ENCODE data around the gene TCF7. TPM values are rescaled to one million over a fixed set of nuclear protein-coding genes. Genes with fewer than 3 reads are reported as not detected.

Gene TCF7
- polyA plus RNA-seq, 1 of the 3 experiments (the other 2 are of a cell fraction), result 2.7 TPM

DNA sequence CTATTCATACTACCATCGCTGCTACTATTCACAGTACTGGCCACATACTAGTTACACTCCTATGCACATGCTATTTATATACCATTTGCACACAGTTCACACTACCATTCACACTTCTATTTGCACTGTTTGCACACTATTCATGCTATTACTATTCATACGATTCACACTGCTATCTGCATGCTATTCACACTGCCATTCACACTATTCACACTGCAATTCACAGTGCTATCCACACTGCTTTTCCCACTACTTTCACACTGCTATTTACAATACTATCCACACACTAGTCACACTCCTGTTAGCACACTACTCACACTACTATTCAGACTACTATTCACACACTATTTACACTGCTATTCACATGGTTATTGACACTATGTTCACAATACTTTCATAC is 39.4 kb upstream of the TCF7 start:
- Histone ChIP-seq H3K9me2 (no peaks in the 10 kb centered on the region), H3K4me2 (no peak overlapping the region), H4K20me1 (ENCODE audit: insufficient read depth) (no peaks in the 10 kb centered on the region), H3K27me3 (ENCODE audit: insufficient read depth) (no peaks in the 10 kb centered on the region), H3K27ac (ENCODE audit: low read depth in 2 of 2, low read length in 1 of 2) (no peak overlapping the region), H3K9me3 (no peaks in the 10 kb centered on the region), H3K79me2 (ENCODE audit: insufficient read depth) (no peaks in the 10 kb centered on the region), H3K36me3 (replicated peaks in 1 of 2; ENCODE audit: control insufficient read depth in 1 of 2, insufficient read depth in 2 of 2, low read length in 1 of 2) (no peaks in the 10 kb centered on the region), H2AFZ (ENCODE audit: low read depth) (no peak overlapping the region), H3K9ac (no peak overlapping the region), H3K4me3 (ENCODE audit: low read depth in 2 of 2, low read length in 1 of 2) (no peak overlapping the region), H3F3A (replicated peaks; ENCODE audit: insufficient read depth) (no peaks in the 10 kb centered on the region), H3K4me1 (ENCODE audit: control insufficient read depth in 1 of 2, insufficient read depth in 2 of 2, low read depth in 1 of 2, low read length in 1 of 2) (peaks cover 0 to 4% of the 10 kb centered on the region in 2 experiments; a peak in 1 of 4 replicates)
- ChIA-PET CTCF (interaction anchor here (1.3 to 3.6 kb wide), 2 partner anchors 36 to 65 kb away, joined by 3 to 16 read pairs; no protein-coding TSS in a partner anchor), POLR2A (no interaction called here)
- 77% methylated on average over 2 of the region's 2 CpGs for WGBS (ENCODE audit: low lambda C conversion rate)
- TF ChIP-seq RFX5 (IDR thresholded peaks at IDR 0.05; ENCODE audit: low read length) (no peak), EZH2phosphoT487 (IDR thresholded peaks at IDR 0.05; ENCODE audit: borderline replicate concordance, low read depth) (no peak), MAX (IDR thresholded peaks at IDR 0.05; ENCODE audit: low read depth) (no peak), TAF1 (IDR thresholded peaks at IDR 0.05; ENCODE audit: borderline replicate concordance, low read depth, low read length) (no peak), NFIC (IDR thresholded peaks at IDR 0.05; ENCODE audit: borderline replicate concordance) (no peak)
- TF ChIP-seq, protein P1, sequence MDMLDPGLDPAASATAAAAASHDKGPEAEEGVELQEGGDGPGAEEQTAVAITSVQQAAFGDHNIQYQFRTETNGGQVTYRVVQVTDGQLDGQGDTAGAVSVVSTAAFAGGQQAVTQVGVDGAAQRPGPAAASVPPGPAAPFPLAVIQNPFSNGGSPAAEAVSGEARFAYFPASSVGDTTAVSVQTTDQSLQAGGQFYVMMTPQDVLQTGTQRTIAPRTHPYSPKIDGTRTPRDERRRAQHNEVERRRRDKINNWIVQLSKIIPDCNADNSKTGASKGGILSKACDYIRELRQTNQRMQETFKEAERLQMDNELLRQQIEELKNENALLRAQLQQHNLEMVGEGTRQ (IDR thresholded peaks at IDR 0.05; ENCODE audit: borderline replicate concordance, low read depth, low read length), result no peak
- DNase-seq, result no peak

GRCh38 chr5:134077926-134078580 is 36.4 kb upstream of the TCF7 start:
- ChIA-PET POLR2A (no interaction called here), CTCF (interaction anchor here (1.2 to 2.6 kb wide), 2 partner anchors 38 to 123 kb away, joined by 3 to 13 read pairs; no protein-coding TSS in a partner anchor)
- H2AFZ ChIP-seq (ENCODE audit: low read depth), result no peak overlapping the region
- peaks cover 0 to 4% of the 10 kb centered on the region in 2 experiments; a peak in 1 of 4 replicates for H3K4me1 ChIP-seq (ENCODE audit: control insufficient read depth in 1 of 2, insufficient read depth in 2 of 2, low read depth in 1 of 2, low read length in 1 of 2)
- H3K27ac ChIP-seq (ENCODE audit: low read depth in 2 of 2, low read length in 1 of 2), result no peak overlapping the region
- H3K4me2 ChIP-seq, result no peak overlapping the region
- H3K79me2 ChIP-seq (ENCODE audit: insufficient read depth), result no peaks in the 10 kb centered on the region
- H3K9me2 ChIP-seq, result no peaks in the 10 kb centered on the region
- no peak overlapping the region for H3K9ac ChIP-seq
- H4K20me1 ChIP-seq (ENCODE audit: insufficient read depth), result no peaks in the 10 kb centered on the region
- 82% methylated on average over 4 of the region's 8 CpGs for WGBS (ENCODE audit: low lambda C conversion rate)
- H3K4me3 ChIP-seq (ENCODE audit: low read depth in 2 of 2, low read length in 1 of 2), result no peak overlapping the region
- no peak for DNase-seq
- H3K9me3 ChIP-seq, result no peaks in the 10 kb centered on the region
- no peaks in the 10 kb centered on the region for H3F3A ChIP-seq (replicated peaks; ENCODE audit: insufficient read depth)
- H3K36me3 ChIP-seq (replicated peaks in 1 of 2; ENCODE audit: control insufficient read depth in 1 of 2, insufficient read depth in 2 of 2, low read length in 1 of 2), result no peaks in the 10 kb centered on the region
- H3K27me3 ChIP-seq (ENCODE audit: insufficient read depth), result no peaks in the 10 kb centered on the region
- TF ChIP-seq MAX (IDR thresholded peaks at IDR 0.05; ENCODE audit: low read depth), result no peak
- no peak for TF ChIP-seq FOXJ3 (CRISPR knock-in tag; IDR thresholded peaks at IDR 0.05)
- no peak for TF ChIP-seq TAF1 (IDR thresholded peaks at IDR 0.05; ENCODE audit: borderline replicate concordance, low read depth, low read length)
- TF ChIP-seq RFX5 (IDR thresholded peaks at IDR 0.05; ENCODE audit: low read length), result no peak
- TF ChIP-seq RAD21 (IDR thresholded peaks at IDR 0.05; ENCODE audit: low read length), result no peak
- no peak for TF ChIP-seq NRF1 (IDR thresholded peaks at IDR 0.05; ENCODE audit: low read depth, low read length)
- no peak for TF ChIP-seq ELF1 (IDR thresholded peaks at IDR 0.05)
- no peak for TF ChIP-seq EP300 (IDR thresholded peaks at IDR 0.05; ENCODE audit: borderline replicate concordance in 1 of 2, low read depth in 1 of 2, low read length in 1 of 2)
- no peak for TF ChIP-seq RCOR1 (IDR thresholded peaks at IDR 0.05; ENCODE audit: low read length)
- no peak for TF ChIP-seq TCF12 (IDR thresholded peaks at IDR 0.05)
- no peak for TF ChIP-seq POLR2AphosphoS5 (IDR thresholded peaks at IDR 0.05; ENCODE audit: low read depth, low read length)
- TF ChIP-seq ZBTB33 (IDR thresholded peaks at IDR 0.05; ENCODE audit: borderline replicate concordance, low read depth), result no peak
- no peak for TF ChIP-seq GATA2 (CRISPR knock-in tag; IDR thresholded peaks at IDR 0.05)
- no peak for TF ChIP-seq USF1 (IDR thresholded peaks at IDR 0.05; ENCODE audit: borderline replicate concordance, low read depth)
- TF ChIP-seq, protein P1 (IDR thresholded peaks at IDR 0.05; ENCODE audit: borderline replicate concordance, low read depth, low read length), result no peak
- no peak for TF ChIP-seq SIN3A (IDR thresholded peaks at IDR 0.05; ENCODE audit: borderline replicate concordance, low read depth, low read length)

All from SK-N-SH (cell line).